Thyroid gland (tissue), 4 donors: Measurements from ENCODE around the gene ACSL6. TPM values are rescaled to one million over a fixed set of nuclear protein-coding genes. Genes with fewer than 3 reads are reported as not detected.

ENCODE experiments used
- DNase-seq, 2 donors: peaks; one replicate each; pipeline ENCODE4 v3.0.0-alpha.2; 2019
- H3K27ac ChIP-seq, 3 donors: fragments of 200-600 bp; sonication (generic); 1 replicate in 2 of 3; 2 replicates in 1 of 3; pipeline ENCODE4 v1.5.1; 2016 to 2019; ENCODE audit warnings: mild to moderate bottlenecking in 1 of 3, moderate library complexity in 1 of 3
- H3K27me3 ChIP-seq: fragments of 200-600 bp; sonication (generic); one replicate; pipeline ENCODE4 v1.5.1; 2019
- H3K36me3 ChIP-seq, 2 donors: fragments of 200-600 bp; sonication (generic); one replicate each; pipeline ENCODE4 v1.5.1; 2016 to 2019
- H3K4me1 ChIP-seq, 2 donors: fragments of 200-600 bp; sonication (generic); one replicate each; pipeline ENCODE4 v1.5.1; 2017 to 2019
- H3K4me3 ChIP-seq, 3 donors: fragments of 200-600 bp; sonication (generic); replicated peaks in 1 of 3; 1 replicate in 2 of 3; 2 replicates in 1 of 3; pipeline ENCODE4 v1.5.1; 2016; ENCODE audit warnings: mild to moderate bottlenecking in 1 of 3
- H3K9me3 ChIP-seq: fragments of 200-600 bp; sonication (generic); one replicate; pipeline ENCODE4 v1.5.1; 2017
- POLR2A ChIP-seq, 2 donors: fragments of 450-650 bp; IDR thresholded peaks; one replicate each; pipeline ENCODE4 v1.6.1; 2017; ENCODE audit warnings: antibody characterized with exemption in 2 of 2, mild to moderate bottlenecking in 2 of 2, moderate library complexity in 1 of 2
- WGBS, 2 donors: methylation state at CpG; one replicate each; pipeline ENCODE4 v1.1.5; 2017; 5-methylcytosine and 5-hydroxymethylcytosine counted together
- intact Hi-C: fragments of 100-400 bp; cut with DNase I; formaldehyde crosslinking; loops from one replicate; pipeline ENCODE4 v1.15.1; 2023
- total RNA-seq, 4 donors: library from RNA; depleted of rRNA; stranded (reverse); fragments of >200 nt; gene quantifications; one replicate each; pipeline ENCODE4 v1.2.3, GENCODE V29; 2016
- TF ChIP-seq, protein P1 (sequence below), 6 experiments: fragments of 200-600 bp in 3 of 6; fragments of 450-650 bp in 3 of 6; sonication (generic) in 3 of 6; IDR thresholded peaks; one replicate each; pipeline ENCODE4 v1.5.1; 2016 to 2019; ENCODE audit warnings: antibody characterized with exemption in 6 of 6, mild to moderate bottlenecking in 2 of 6, inconsistent platforms in 1 of 6, moderate library complexity in 1 of 6

The ACSL6 gene
- total RNA-seq, 4 donors from 2014 or later, result 0.71 to 6.2 (median 1.2) TPM

DNA sequence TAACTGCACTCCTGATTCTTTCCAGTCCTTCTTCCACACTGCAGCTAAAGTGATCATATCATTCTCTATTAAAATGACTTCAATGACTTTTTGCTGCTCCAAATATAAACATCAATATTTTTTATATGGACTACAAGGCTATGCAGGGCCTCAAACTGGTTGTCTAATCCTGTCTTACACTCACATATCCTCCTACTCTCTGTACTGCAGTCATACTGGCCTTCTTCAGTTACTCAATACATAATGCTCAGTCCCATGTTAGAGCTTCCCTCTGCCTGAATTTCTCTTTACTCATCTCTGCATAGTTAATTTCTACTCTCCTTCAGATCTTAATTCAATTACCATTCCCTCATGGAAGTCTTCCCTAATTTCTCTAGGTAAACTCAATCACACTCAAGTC is 69.4 kb downstream of the ACSL6 start:
- H3K27ac ChIP-seq, result no peak overlapping the region
- H3K4me3 ChIP-seq, result no peak overlapping the region
- TF ChIP-seq POLR2A (IDR thresholded peaks at IDR 0.05), result no peak
- TF ChIP-seq, protein P1, sequence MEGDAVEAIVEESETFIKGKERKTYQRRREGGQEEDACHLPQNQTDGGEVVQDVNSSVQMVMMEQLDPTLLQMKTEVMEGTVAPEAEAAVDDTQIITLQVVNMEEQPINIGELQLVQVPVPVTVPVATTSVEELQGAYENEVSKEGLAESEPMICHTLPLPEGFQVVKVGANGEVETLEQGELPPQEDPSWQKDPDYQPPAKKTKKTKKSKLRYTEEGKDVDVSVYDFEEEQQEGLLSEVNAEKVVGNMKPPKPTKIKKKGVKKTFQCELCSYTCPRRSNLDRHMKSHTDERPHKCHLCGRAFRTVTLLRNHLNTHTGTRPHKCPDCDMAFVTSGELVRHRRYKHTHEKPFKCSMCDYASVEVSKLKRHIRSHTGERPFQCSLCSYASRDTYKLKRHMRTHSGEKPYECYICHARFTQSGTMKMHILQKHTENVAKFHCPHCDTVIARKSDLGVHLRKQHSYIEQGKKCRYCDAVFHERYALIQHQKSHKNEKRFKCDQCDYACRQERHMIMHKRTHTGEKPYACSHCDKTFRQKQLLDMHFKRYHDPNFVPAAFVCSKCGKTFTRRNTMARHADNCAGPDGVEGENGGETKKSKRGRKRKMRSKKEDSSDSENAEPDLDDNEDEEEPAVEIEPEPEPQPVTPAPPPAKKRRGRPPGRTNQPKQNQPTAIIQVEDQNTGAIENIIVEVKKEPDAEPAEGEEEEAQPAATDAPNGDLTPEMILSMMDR (IDR thresholded peaks at IDR 0.05), result no peak
- intact Hi-C loops, result no loop called here
- no peaks in the 10 kb centered on the region for H3K9me3 ChIP-seq
- no peaks in the 10 kb centered on the region for H3K4me1 ChIP-seq
- H3K36me3 ChIP-seq, result no peaks in the 10 kb centered on the region
- H3K27me3 ChIP-seq, result no peaks in the 10 kb centered on the region
- no peak for DNase-seq

GRCh38 chr5:131939690-131940345 is 71.6 kb downstream of the ACSL6 start:
- Histone ChIP-seq H3K9me3 (no peaks in the 10 kb centered on the region), H3K4me3 (no peak overlapping the region), H3K36me3 (no peaks in the 10 kb centered on the region), H3K4me1 (no peaks in the 10 kb centered on the region), H3K27me3 (no peaks in the 10 kb centered on the region), H3K27ac (no peak overlapping the region)
- DNase-seq, result no peak
- intact Hi-C loops, result no loop called here
- WGBS, 2 donors, result 62 to 77% methylated on average over 3 of the region's 3 CpGs
- TF ChIP-seq, protein P1 (IDR thresholded peaks at IDR 0.05), result no peak
- TF ChIP-seq POLR2A (IDR thresholded peaks at IDR 0.05), result no peak

DNA sequence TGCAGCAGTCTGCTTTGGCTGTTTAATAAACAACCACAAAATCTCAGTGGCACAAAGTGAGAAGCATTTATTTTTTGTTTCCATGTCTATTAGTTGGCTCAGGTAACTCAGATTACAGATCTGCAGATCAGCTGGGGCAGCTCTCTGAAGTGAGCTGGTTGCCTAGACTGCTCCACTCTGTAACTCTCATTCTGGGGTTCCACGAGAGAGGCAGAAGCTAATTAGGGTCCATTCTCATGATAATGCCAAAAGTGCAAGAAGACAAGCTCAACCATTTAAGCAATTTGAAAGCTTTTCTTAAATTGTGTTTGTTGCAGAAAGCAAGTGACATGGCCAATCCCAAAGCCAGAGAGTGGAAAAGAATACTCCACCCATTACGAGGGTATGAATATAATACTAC is 79.2 kb downstream of the ACSL6 start:
- DNase-seq, result no peak
- no peaks in the 10 kb centered on the region for H3K36me3 ChIP-seq
- WGBS, 2 donors, result 65 to 73% methylated on average over 2 of the region's 2 CpGs
- no peaks in the 10 kb centered on the region for H3K27me3 ChIP-seq
- H3K9me3 ChIP-seq, result no peaks in the 10 kb centered on the region
- H3K27ac ChIP-seq, result no peak overlapping the region
- intact Hi-C loops, result no loop called here
- no peak overlapping the region for H3K4me3 ChIP-seq
- TF ChIP-seq POLR2A (IDR thresholded peaks at IDR 0.05), result no peak
- TF ChIP-seq, protein P1 (IDR thresholded peaks at IDR 0.05), result no peak
- H3K4me1 ChIP-seq, result no peaks in the 10 kb centered on the region

GRCh38 chr5:131928957-131929356 is 82.5 kb downstream of the ACSL6 start:
- no peaks in the 10 kb centered on the region for H3K36me3 ChIP-seq
- no peak for DNase-seq
- no peak overlapping the region for H3K4me3 ChIP-seq
- no peaks in the 10 kb centered on the region for H3K4me1 ChIP-seq
- H3K27ac ChIP-seq, result no peak overlapping the region
- H3K27me3 ChIP-seq, result no peaks in the 10 kb centered on the region
- TF ChIP-seq, protein P1 (IDR thresholded peaks at IDR 0.05), result no peak
- no peak for TF ChIP-seq POLR2A (IDR thresholded peaks at IDR 0.05)
- no peaks in the 10 kb centered on the region for H3K9me3 ChIP-seq
- intact Hi-C loops, result no loop called here

DNA sequence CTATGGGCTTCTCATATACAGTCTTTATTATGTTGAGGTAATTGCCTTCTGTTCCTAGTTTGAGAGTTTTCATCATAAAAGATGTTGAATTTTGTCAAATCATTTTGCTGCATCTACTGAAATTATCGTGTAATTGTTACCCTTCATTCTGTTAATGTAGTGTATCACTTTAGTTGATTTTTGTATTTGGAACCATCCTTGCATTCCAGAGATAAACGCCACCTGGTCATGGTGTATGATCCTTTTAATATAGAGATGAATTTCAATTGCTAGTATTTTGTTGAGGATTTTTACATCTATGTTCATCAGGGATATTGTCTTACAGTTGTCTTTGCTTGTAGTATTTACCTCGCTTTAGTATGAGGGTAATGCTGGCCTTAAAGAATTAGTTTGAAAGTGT is 85.3 kb downstream of the ACSL6 start:
- no peaks in the 10 kb centered on the region for H3K27me3 ChIP-seq
- H3K9me3 ChIP-seq, result no peaks in the 10 kb centered on the region
- H3K36me3 ChIP-seq, result no peaks in the 10 kb centered on the region
- DNase-seq, result no peak
- no peak for TF ChIP-seq POLR2A (IDR thresholded peaks at IDR 0.05)
- TF ChIP-seq, protein P1 (IDR thresholded peaks at IDR 0.05), result no peak
- H3K27ac ChIP-seq, result no peak overlapping the region
- H3K4me3 ChIP-seq, result no peak overlapping the region
- no peaks in the 10 kb centered on the region for H3K4me1 ChIP-seq
- WGBS, 2 donors, result 76 to 88% methylated on average over 3 of the region's 3 CpGs
- intact Hi-C loops, result no loop called here
